ENCODE measurements around the gene ARHGAP32.

The ARHGAP32 gene

DNA sequence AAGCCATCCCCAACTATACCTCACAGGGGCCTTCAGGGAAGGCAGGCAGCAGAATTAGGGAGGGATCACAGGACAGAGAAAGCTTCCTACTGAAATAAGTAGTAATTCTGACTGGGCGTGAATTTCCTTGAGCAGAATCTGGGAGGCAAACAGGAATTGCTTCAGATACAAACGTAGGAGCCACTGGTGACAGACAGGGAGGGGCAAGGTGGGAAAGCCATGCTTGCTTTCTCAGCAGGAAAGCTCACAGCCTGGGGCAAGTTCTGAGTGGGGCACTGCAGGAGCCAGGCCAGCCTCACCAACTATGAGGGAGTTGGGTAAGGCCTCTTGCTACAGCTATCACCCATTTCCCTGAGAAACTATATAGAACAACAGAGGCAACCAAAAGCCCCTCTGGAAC is 43.6 kb downstream of the ARHGAP32 start:
- Histone ChIP-seq H2AFZ (ENCODE audit: low read depth, low read length, severe bottlenecking) (no peak overlapping the region), H3K9me2 (replicated peaks; ENCODE audit: insufficient read depth, low read length) (no peaks in the 10 kb centered on the region), H3F3A (ENCODE audit: insufficient read depth) (no peaks in the 10 kb centered on the region), H3K36me3 (ENCODE audit: low read length) (no peaks in the 10 kb centered on the region), H3K9ac (ENCODE audit: low read length) (no peak overlapping the region), H3K9me3 (ENCODE audit: insufficient read depth, low read length) (no peaks in the 10 kb centered on the region), H3K4me2 (ENCODE audit: low read depth, low read length, poor library complexity, severe bottlenecking) (no peak overlapping the region), H4K20me1 (ENCODE audit: low read depth, low read length) (no peaks in the 10 kb centered on the region), H3K79me2 (ENCODE audit: insufficient read depth, low read length) (no peaks in the 10 kb centered on the region), H3K27me3 (ENCODE audit: low read length) (no peaks in the 10 kb centered on the region), H3K27ac (ENCODE audit: low read depth, low read length) (no peak overlapping the region), H3K4me3 (ENCODE audit: insufficient read depth, low read length, poor library complexity, severe bottlenecking) (no peak overlapping the region)
- TF ChIP-seq EZH2phosphoT487 (conservative IDR thresholded peaks at IDR 0.05; ENCODE audit: low read length): no peak
- TF ChIP-seq, protein P1, sequence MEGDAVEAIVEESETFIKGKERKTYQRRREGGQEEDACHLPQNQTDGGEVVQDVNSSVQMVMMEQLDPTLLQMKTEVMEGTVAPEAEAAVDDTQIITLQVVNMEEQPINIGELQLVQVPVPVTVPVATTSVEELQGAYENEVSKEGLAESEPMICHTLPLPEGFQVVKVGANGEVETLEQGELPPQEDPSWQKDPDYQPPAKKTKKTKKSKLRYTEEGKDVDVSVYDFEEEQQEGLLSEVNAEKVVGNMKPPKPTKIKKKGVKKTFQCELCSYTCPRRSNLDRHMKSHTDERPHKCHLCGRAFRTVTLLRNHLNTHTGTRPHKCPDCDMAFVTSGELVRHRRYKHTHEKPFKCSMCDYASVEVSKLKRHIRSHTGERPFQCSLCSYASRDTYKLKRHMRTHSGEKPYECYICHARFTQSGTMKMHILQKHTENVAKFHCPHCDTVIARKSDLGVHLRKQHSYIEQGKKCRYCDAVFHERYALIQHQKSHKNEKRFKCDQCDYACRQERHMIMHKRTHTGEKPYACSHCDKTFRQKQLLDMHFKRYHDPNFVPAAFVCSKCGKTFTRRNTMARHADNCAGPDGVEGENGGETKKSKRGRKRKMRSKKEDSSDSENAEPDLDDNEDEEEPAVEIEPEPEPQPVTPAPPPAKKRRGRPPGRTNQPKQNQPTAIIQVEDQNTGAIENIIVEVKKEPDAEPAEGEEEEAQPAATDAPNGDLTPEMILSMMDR (IDR thresholded peaks at IDR 0.05; ENCODE audit: insufficient read depth, low read length, poor library complexity, severe bottlenecking): no peak

DNA sequence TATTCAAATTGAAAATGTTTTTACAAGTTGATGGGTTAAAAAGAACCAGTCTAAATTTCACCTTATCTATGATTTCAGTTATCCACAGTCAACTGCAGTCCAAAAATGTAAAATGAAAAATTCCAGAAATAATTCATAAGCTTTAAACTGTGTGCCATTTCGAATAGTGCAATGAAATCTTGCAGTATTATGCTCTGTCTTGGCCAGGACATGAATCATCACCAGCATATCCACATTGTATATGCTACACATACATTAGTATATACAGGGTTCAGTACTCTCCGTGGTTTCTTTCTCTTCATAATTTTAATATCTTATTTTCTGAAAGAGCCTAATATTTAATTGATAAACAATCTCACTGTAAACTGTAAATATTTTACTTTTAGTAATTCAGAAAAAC is 45.9 kb downstream of the ARHGAP32 start:
- no peaks in the 10 kb centered on the region for H3K9me2 ChIP-seq (replicated peaks; ENCODE audit: insufficient read depth, low read length)
- no peaks in the 10 kb centered on the region for H3K79me2 ChIP-seq (ENCODE audit: insufficient read depth, low read length)
- no peak overlapping the region for H3K4me3 ChIP-seq (ENCODE audit: insufficient read depth, low read length, poor library complexity, severe bottlenecking)
- no peaks in the 10 kb centered on the region for H3K9me3 ChIP-seq (ENCODE audit: insufficient read depth, low read length)
- H3K4me2 ChIP-seq (ENCODE audit: low read depth, low read length, poor library complexity, severe bottlenecking): no peak overlapping the region
- H3K36me3 ChIP-seq (ENCODE audit: low read length): no peaks in the 10 kb centered on the region
- H3K27ac ChIP-seq (ENCODE audit: low read depth, low read length): no peak overlapping the region
- no peaks in the 10 kb centered on the region for H3K27me3 ChIP-seq (ENCODE audit: low read length)
- no peak overlapping the region for H3K9ac ChIP-seq (ENCODE audit: low read length)
- TF ChIP-seq, protein P1 (IDR thresholded peaks at IDR 0.05; ENCODE audit: insufficient read depth, low read length, poor library complexity, severe bottlenecking): no peak
- no peak for TF ChIP-seq EZH2phosphoT487 (conservative IDR thresholded peaks at IDR 0.05; ENCODE audit: low read length)
- H3F3A ChIP-seq (ENCODE audit: insufficient read depth): no peaks in the 10 kb centered on the region
- no peaks in the 10 kb centered on the region for H4K20me1 ChIP-seq (ENCODE audit: low read depth, low read length)
- H2AFZ ChIP-seq (ENCODE audit: low read depth, low read length, severe bottlenecking): no peak overlapping the region

DNA sequence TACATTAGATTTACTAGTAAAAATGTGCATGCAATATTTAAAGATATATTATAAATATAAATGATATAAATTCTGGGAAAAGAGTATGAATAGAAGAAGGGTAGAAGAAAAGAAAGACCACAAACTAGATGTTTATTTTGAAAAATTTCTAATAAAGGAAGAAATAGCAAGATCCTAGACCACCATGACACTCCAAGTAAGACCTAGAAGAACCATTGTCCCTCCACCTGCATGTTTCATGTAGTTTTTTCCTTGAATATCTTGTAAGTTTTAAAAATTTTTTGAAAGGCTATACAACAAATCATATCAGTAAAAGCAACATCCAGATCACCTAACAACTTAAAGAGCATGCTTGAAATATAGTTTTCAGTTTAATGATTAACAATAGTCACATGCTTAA is 46.8 kb downstream of the ARHGAP32 start:
- Histone ChIP-seq H2AFZ (ENCODE audit: low read depth, low read length, severe bottlenecking) (no peak overlapping the region), H3K27me3 (ENCODE audit: low read length) (no peaks in the 10 kb centered on the region)
- TF ChIP-seq EZH2phosphoT487 (conservative IDR thresholded peaks at IDR 0.05; ENCODE audit: low read length): no peak
- TF ChIP-seq, protein P1 (IDR thresholded peaks at IDR 0.05; ENCODE audit: insufficient read depth, low read length, poor library complexity, severe bottlenecking): no peak

More for the DNA sequence above, 46.8 kb downstream of the ARHGAP32 start:
- H3K27ac ChIP-seq (ENCODE audit: low read depth, low read length): no peak overlapping the region
- H3K4me3 ChIP-seq (ENCODE audit: insufficient read depth, low read length, poor library complexity, severe bottlenecking): no peak overlapping the region
- H3K36me3 ChIP-seq (ENCODE audit: low read length): no peaks in the 10 kb centered on the region
- no peaks in the 10 kb centered on the region for H4K20me1 ChIP-seq (ENCODE audit: low read depth, low read length)
- H3K9me3 ChIP-seq (ENCODE audit: insufficient read depth, low read length): no peaks in the 10 kb centered on the region
- no peaks in the 10 kb centered on the region for H3K9me2 ChIP-seq (replicated peaks; ENCODE audit: insufficient read depth, low read length)
- H3K9ac ChIP-seq (ENCODE audit: low read length): no peak overlapping the region
- H3K79me2 ChIP-seq (ENCODE audit: insufficient read depth, low read length): no peaks in the 10 kb centered on the region
- H3F3A ChIP-seq (ENCODE audit: insufficient read depth): no peaks in the 10 kb centered on the region
- no peak overlapping the region for H3K4me2 ChIP-seq (ENCODE audit: low read depth, low read length, poor library complexity, severe bottlenecking)
